K562 (cell line): ENCODE data around the gene KDM2B. TPM values are rescaled to one million over a fixed set of nuclear protein-coding genes. Genes with fewer than 3 reads are reported as not detected.

ENCODE experiments used
- ADNP ChIP-seq: fragments of 200-800 bp; sonication (Bioruptor generic); IDR thresholded peaks from 2 replicates; pipeline ENCODE4 v1.6.1; 2016; ENCODE audit warnings: missing genetic modification characterization, missing compliant biosample characterization
- BRD9 ChIP-seq: fragments of 450-650 bp; IDR thresholded peaks from 2 replicates; pipeline ENCODE4 v1.6.1; 2018; ENCODE audit warnings: low read depth; ENCODE audit not compliant: partially characterized antibody
- COPS2 ChIP-seq: fragments of 450-650 bp; conservative IDR thresholded peaks from 2 replicates; pipeline ENCODE4 v1.6.1; 2016; ENCODE audit warnings: mild to moderate bottlenecking, moderate library complexity
- ERF ChIP-seq: fragments of 450-650 bp; formaldehyde crosslinking; IDR thresholded peaks from 2 replicates; pipeline ENCODE4 v1.4.0; 2020; ENCODE audit warnings: mild to moderate bottlenecking, mixed read lengths
- ETV1 ChIP-seq: fragments of 450-650 bp; conservative IDR thresholded peaks from 2 replicates; pipeline ENCODE4 v1.6.1; 2016; ENCODE audit warnings: missing genetic modification characterization, control low read depth, low read depth, missing compliant biosample characterization
- FOSL1 ChIP-seq: fragments of 200-800 bp; sonication (Bioruptor generic); conservative IDR thresholded peaks from 2 replicates; pipeline ENCODE4 v1.6.1; 2016; ENCODE audit warnings: missing genetic modification characterization, missing compliant biosample characterization
- KAT7 ChIP-seq: sonication (generic); formaldehyde crosslinking; IDR thresholded peaks from 2 replicates; pipeline ENCODE4 v1.8.0; 2022; ENCODE audit warnings: missing genetic modification reagents, mild to moderate bottlenecking, borderline replicate concordance
- MAFG ChIP-seq: fragments of 450-650 bp; conservative IDR thresholded peaks from 2 replicates; pipeline ENCODE4 v1.6.1; 2016; ENCODE audit warnings: missing genetic modification characterization, missing compliant biosample characterization
- NFYB ChIP-seq: IDR thresholded peaks from 2 replicates; pipeline ENCODE4 v1.6.1; 2011; ENCODE audit warnings: mild to moderate bottlenecking, moderate library complexity; ENCODE audit not compliant: insufficient read length; ENCODE audit errors: extremely low read depth
- PCBP1 ChIP-seq: fragments of 200-400 bp; formaldehyde crosslinking; IDR thresholded peaks from 2 replicates; pipeline ENCODE4 v1.6.1; 2018; ENCODE audit warnings: mild to moderate bottlenecking, low read depth, low read length; ENCODE audit not compliant: poor library complexity, severe bottlenecking
- PHF20 ChIP-seq: fragments of 450-650 bp; IDR thresholded peaks from 2 replicates; pipeline ENCODE4 v1.6.1; 2018; ENCODE audit not compliant: partially characterized antibody
- RBBP5 ChIP-seq: fragments of 200-600 bp; sonication (generic); IDR thresholded peaks from 2 replicates; pipeline ENCODE4 v1.6.1; 2012; ENCODE audit warnings: borderline replicate concordance, mild to moderate bottlenecking, low read length, control low read depth, inconsistent platforms; ENCODE audit not compliant: insufficient read depth, poor library complexity, severe bottlenecking
- STAT5A ChIP-seq: IDR thresholded peaks from 2 replicates; pipeline ENCODE4 v1.6.1; 2012; ENCODE audit warnings: low read length, inconsistent platforms, borderline replicate concordance
- TRIM28 ChIP-seq: fragments of 450-650 bp; IDR thresholded peaks from 2 replicates; pipeline ENCODE4 v1.6.1; 2017
- polyA plus RNA-seq, 8 experiments: library from polyadenylated mRNA; depleted of rRNA in 4 of 8; stranded (reverse) in 5 of 8; unstranded in 3 of 8; fragments of >200 nt; fragmentation: Nextera tagmentation in 2 of 8; fragmentation: Illumina TruSeq in 1 of 8; extraction: Ambion mirVana in 2 of 8; extraction: Trizol in 1 of 8; gene quantifications; 2 replicates each; pipeline versions ENCODE4 v1.2.1 to v1.2.3, GENCODE V29; 2011 to 2014; ENCODE audit warnings: inconsistent platforms in 1 of 8, missing spikeins in 1 of 8
- total RNA-seq, 7 experiments: library from RNA; depleted of rRNA in 6 of 7; stranded (reverse); fragments of >200 nt in 6 of 7; fragmentation: Illumina TruSeq in 2 of 7; extraction: Trizol in 2 of 7; gene quantifications; 2 replicates each; pipeline versions ENCODE4 v1.2.1 to v1.2.3, GENCODE V29; 2011 to 2021; ENCODE audit warnings: low replicate concordance in 1 of 7
- TF ChIP-seq, protein P1 (sequence below), 2 experiments: fragments of 200-800 bp in 1 of 2; sonication (Bioruptor generic) in 1 of 2; sonication (generic) in 1 of 2; formaldehyde crosslinking in 1 of 2; IDR thresholded peaks in 1 of 2; conservative IDR thresholded peaks in 1 of 2; 2 replicates each; pipeline versions ENCODE4 v1.5.0 to v1.6.1; 2016 to 2020; ENCODE audit warnings: missing compliant biosample characterization in 1 of 2, missing genetic modification characterization in 1 of 2, missing genetic modification reagents in 1 of 2
- TF ChIP-seq, protein P2 (sequence below): fragments of 250-450 bp; sonication (Bioruptor Pico); IDR thresholded peaks from 2 replicates; pipeline ENCODE4 v1.4.0; 2020; ENCODE audit warnings: mild to moderate bottlenecking, moderate library complexity
- TF ChIP-seq, protein P3 (sequence below): fragments of 200-800 bp; sonication (Bioruptor generic); IDR thresholded peaks from 2 replicates; pipeline ENCODE4 v1.6.1; 2017; ENCODE audit warnings: missing genetic modification characterization, missing compliant biosample characterization
- TF ChIP-seq, protein P4 (sequence below): IDR thresholded peaks from 2 replicates; pipeline ENCODE4 v1.6.1; 2012; ENCODE audit warnings: low read depth, low read length, improper control_type of control experiment, borderline replicate concordance

Gene KDM2B
- total and polyA plus RNA-seq, 9 of the 15 experiments (the other 6 are each of a cell fraction or from before 2014, with no cell fraction given), result 7.4 to 50.5 (median 22.5) TPM

DNA sequence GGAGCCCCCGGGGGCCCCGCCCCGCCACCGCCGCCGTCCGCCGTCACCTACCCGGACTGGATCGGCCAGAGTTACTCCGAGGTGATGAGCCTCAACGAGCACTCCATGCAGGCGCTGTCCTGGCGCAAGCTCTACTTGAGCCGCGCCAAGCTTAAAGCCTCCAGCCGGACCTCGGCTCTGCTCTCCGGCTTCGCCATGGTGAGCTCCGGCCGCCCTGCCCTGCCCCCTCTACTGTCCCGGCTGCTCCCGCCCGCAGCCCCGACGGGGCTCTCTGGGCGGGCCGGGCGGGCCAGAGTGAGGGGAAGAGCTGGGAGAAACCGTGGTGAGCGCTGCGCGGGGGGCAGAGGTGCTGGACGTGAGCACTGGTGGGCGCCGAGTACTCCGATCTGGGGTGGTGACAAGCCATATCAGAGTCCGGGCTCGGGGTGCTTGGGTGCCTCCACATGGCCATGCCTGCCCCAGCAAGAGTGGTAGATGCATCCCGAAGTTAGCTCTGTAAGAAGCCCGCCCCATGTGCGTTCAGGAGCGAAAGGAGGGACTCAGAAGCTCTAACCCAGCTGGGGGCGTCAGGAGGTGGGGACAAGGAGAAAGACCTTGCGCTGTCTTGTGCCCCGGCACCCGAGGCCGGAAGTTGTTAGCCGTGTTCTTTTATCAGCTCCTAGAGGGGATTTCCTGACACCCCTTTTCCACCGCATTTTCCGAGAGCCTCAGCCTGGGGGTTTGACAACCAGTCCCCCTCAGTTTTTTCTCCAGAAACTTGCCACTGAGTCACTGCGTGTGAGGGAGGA lies 46.2 kb upstream of the KDM2B start (continued):
- TF ChIP-seq, protein P1, sequence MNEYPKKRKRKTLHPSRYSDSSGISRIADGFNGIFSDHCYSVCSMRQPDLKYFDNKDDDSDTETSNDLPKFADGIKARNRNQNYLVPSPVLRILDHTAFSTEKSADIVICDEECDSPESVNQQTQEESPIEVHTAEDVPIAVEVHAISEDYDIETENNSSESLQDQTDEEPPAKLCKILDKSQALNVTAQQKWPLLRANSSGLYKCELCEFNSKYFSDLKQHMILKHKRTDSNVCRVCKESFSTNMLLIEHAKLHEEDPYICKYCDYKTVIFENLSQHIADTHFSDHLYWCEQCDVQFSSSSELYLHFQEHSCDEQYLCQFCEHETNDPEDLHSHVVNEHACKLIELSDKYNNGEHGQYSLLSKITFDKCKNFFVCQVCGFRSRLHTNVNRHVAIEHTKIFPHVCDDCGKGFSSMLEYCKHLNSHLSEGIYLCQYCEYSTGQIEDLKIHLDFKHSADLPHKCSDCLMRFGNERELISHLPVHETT (CRISPR knock-in tag; conservative IDR thresholded peaks at IDR 0.05 in 1 of 2, IDR thresholded peaks at IDR 0.05 in 1 of 2), result peak in 1 of 2 experiments; percentile 92; a peak in 2 of 4 replicates
- TF ChIP-seq PCBP1 (peak; percentile 38), PHF20 (no peak), TRIM28 (no peak), COPS2 (no peak), ETV1 (tag) (peak; percentile 69), BRD9 (no peak), ADNP (tag) (peak; percentile 21; the same call in 1 of the 2 replicates), RBBP5 (peak; percentile 74), MAFG (tag) (no peak), STAT5A (no peak), KAT7 (CRISPR knock-in tag) (peak; percentile 27; the same call in 1 of the 2 replicates), FOSL1 (tag) (no peak), ERF (no peak), NFYB (no peak)
- TF ChIP-seq, protein P2, sequence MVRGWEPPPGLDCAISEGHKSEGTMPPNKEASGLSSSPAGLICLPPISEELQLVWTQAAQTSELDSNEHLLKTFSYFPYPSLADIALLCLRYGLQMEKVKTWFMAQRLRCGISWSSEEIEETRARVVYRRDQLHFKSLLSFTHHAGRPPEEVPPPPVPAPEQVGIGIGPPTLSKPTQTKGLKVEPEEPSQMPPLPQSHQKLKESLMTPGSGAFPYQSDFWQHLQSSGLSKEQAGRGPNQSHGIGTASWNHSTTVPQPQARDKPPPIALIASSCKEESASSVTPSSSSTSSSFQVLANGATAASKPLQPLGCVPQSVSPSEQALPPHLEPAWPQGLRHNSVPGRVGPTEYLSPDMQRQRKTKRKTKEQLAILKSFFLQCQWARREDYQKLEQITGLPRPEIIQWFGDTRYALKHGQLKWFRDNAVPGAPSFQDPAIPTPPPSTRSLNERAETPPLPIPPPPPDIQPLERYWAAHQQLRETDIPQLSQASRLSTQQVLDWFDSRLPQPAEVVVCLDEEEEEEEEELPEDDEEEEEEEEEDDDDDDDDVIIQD (CRISPR knock-in tag), result no peak
- TF ChIP-seq, protein P3, sequence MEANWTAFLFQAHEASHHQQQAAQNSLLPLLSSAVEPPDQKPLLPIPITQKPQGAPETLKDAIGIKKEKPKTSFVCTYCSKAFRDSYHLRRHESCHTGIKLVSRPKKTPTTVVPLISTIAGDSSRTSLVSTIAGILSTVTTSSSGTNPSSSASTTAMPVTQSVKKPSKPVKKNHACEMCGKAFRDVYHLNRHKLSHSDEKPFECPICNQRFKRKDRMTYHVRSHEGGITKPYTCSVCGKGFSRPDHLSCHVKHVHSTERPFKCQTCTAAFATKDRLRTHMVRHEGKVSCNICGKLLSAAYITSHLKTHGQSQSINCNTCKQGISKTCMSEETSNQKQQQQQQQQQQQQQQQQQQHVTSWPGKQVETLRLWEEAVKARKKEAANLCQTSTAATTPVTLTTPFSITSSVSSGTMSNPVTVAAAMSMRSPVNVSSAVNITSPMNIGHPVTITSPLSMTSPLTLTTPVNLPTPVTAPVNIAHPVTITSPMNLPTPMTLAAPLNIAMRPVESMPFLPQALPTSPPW (CRISPR knock-in tag), result peak; percentile 51; the same call in 1 of the 2 replicates
- TF ChIP-seq, protein P4, sequence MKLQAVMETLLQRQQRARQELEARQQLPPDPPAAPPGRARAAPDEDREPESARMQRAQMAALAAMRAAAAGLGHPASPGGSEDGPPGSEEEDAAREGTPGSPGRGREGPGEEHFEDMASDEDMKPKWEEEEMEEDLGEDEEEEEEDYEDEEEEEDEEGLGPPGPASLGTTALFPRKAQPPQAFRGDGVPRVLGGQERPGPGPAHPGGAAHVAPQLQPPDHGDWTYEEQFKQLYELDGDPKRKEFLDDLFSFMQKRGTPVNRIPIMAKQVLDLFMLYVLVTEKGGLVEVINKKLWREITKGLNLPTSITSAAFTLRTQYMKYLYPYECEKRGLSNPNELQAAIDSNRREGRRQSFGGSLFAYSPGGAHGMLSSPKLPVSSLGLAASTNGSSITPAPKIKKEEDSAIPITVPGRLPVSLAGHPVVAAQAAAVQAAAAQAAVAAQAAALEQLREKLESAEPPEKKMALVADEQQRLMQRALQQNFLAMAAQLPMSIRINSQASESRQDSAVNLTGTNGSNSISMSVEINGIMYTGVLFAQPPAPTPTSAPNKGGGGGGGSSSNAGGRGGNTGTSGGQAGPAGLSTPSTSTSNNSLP, result no peak
